HG03469 (cell line): ENCODE results near the gene ADD3.
"Not testable (repeated sequence)": the region's sequence is repeated elsewhere in the genome, so short reads cannot be mapped to it uniquely, and the experiment has no call there.

ENCODE experiments used
- ATAC-seq: cut with Tn5 transposase; IDR thresholded peaks from one replicate; pipeline ENCODE4 v1.9.1; 2021; ENCODE audit warnings: mild to moderate bottlenecking, moderate library complexity, moderate number of reproducible peaks; ENCODE audit not compliant: unreplicated experiment

ADD3 gene

DNA sequence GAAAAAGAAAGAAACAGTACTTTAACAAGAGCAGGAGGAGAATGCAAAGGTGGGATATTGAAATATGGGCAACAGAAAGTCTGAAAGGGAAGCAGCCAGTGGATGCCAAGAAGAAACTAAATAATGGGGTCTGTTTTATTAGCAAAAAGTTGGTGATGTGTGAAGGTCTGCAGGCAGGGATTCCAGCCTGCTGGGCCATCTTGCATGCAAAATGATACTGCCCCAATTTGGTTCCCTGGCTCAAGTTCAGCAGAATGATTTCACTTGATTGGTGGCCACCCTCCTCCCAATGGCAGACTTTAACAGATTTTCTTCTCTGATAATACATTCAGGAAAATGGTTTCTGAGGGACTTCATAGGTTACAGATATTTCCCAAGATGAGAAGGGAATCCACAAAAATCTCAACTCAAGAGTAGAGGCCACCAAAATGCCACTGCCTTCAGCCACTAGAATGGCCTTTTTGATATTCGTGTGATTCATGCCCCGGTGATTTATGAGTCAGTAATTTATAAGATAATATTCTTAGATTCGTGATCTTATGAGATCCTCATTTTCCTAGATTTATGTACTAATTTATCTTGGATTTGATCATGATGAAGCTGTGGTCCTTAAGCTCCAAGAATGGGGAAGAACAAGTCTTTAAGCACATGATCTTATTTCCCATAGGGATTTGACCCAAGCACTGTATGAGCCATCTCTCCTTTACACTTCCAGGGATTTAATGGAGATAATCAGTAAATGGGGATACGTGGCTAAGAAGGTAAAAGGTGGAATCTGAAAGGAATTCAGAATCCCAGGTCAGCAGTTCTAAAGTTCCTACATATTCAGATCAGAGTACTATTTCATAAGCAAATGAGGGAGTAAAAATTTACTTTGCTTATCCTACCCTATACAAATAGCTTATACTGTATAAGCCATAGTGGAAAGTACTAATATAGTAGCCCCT is 32.3 kb upstream of the ADD3 start:
- no peak for ATAC-seq

DNA sequence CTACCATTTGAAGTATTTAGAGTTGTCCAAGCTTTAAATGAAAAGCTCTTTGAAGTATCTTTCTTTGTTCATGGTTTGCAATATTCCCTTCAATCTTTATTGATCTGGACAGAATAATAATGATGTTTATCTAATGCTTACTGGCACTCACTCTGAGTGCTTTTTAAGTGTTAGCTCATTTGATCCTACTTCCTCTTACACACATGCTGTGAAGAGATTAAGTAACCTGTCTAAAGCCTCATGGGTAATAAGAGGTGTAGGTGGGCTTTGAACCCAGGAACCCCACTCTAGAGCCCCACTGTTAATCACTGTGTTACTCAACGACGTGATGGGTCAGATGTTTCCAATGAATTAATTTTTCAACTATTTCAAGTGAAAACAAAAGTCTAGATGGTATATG is 31.1 kb upstream of the ADD3 start:
- ATAC-seq: no peak

DNA sequence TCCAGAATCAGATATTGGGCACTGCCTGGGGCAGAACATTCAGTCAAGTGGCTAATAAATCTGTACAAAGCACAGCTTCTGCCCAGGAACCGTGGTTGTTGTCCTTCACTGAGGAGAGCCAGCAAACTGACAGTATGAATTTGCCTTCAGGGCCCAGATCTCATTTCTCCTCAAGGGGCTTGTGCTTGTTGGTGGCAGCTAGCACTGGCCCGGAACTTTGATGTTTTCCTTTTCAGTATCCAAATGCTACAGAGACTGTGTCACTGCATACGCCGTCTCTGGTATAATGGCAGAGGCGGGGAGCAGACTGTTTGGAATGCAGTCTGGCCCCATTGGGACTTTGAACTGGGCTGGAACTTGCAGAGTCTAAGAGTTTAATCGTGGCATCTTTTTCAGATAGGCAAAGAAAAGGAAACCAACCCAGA is 30.4 kb upstream of the ADD3 start:
- no peak for ATAC-seq

DNA sequence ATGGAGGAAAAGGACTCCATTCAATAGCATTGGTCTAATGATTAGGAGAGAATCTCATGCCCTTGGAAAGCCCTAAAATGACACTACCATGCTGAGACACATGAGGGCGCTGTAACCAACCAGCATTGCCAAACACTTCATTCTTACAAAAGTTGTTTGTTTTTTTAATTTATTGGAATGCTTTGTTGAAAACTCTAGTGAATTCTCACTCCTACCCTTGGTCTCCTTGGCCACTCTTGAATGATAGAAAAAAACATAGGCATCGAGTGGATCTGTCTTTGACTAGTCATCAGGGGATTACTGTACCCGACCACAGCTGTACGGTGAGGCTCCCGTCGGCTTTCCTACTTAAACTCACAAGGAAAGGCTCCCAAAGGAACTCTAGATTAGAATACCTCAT is 29.3 kb upstream of the ADD3 start:
- ATAC-seq: no peak

DNA sequence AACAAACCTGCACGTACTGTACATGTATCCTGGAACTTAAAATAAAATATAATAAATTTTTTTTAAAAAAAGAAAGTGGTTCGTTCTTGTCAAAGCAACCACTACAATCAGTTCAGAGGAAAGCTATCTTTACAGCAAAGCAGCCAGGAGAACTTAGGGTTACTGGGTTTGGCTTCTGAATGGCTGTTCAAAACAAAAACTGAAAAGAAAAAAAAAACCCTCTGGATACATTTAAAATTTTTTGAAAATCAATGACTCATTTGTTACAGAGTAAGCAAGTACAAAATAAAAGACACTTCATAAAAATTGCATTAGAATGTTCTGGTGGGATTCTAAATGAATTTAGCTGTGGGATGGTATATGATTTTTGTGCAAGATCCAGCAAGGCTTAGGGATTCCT is 28.6 kb upstream of the ADD3 start:
- ATAC-seq: no peak

DNA sequence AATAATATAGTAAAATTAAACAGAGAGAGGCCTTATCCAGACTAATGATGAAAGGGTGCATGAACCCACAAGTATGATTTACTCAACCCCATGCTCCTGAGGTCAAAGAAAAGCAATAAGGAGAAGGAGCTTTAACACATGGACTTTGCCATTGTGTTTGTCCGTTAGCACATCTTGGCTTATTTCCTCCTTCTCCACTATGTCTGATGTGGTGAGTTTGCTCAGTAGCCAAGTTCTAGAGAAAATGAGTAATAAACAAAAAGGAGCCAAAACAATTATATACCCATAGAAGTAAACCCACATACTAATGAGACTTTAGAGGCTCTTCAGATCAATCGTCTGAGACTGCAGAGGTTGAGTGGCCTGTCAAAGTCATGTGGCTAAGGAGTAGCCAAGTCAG is 26.1 kb upstream of the ADD3 start:
- no peak for ATAC-seq

DNA sequence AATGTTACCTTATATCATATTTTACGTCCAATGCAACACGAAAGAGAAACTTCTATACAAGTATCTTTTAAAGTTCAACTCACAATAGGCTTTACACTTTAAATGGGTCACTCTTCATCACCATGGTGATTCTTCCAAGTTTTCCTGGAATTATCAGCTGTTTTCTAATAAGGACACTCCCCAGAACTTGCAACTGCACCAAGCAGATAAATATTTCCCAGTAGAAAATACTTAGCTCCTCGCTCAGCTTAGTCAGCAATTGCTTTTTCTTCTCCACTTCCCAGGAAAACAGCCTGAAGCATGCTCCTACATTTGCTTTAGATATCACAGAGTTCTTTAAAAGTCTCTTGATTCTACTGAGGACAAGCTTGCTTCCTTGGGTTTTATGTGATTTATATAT is 25.7 kb upstream of the ADD3 start:
- no peak for ATAC-seq

DNA sequence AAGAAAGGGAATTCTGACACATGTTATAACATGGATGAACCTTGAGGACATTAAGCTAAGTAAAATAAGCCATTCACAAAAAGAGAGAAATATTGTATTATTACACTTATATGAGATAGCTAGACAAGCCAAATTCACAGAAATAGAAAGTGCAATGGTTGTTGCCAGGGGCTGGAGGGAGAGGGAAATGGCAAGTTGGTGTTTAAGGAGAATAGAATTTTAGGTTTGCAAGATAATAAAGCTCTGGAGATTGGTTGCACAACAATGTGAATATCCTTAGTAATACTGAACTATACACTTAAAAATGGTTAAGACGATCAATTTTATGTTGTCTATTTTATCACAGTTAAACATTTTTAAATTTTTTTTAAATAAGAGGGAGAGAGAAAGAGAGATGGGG is 25.0 kb upstream of the ADD3 start:
- ATAC-seq: no peak

DNA sequence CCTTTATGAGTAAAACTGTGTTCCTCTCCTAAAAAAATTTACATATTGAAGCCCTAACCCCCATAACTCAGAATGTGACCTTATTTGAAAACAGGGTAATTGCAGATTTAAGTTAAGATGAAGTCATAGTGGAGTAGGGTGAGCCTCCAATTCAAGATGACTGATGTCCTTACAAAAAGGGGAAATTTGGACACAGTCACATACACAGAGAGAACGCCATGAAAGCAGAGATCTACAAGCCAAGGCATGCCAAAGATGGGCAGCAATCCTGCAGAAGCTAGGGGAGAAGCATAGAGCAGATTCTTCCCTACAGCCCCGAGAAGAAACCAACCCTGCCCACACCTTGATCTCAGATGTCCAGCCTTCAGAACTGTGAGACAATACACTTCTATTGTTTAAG is 23.8 kb upstream of the ADD3 start:
- no peak for ATAC-seq

DNA sequence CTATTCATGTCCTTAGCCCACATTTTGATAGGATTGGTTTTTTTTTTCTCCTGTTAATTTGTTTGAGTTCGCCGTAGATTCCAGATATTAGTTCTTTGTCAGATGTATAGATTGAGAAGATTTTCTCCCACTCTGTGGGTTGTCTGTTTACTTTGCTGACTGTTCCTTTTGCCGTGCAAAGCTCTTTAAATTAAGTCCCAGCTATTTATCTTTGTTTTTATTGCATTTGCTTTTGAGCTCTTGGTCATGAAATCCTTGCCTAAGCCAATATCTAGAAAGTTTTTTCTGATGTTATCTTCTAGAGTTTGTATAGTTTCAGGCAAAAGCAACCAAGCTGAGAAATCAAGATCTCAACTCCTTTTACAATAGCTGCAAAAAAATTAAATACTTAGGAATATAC is 22.0 kb upstream of the ADD3 start:
- ATAC-seq: not testable (repeated sequence)

DNA sequence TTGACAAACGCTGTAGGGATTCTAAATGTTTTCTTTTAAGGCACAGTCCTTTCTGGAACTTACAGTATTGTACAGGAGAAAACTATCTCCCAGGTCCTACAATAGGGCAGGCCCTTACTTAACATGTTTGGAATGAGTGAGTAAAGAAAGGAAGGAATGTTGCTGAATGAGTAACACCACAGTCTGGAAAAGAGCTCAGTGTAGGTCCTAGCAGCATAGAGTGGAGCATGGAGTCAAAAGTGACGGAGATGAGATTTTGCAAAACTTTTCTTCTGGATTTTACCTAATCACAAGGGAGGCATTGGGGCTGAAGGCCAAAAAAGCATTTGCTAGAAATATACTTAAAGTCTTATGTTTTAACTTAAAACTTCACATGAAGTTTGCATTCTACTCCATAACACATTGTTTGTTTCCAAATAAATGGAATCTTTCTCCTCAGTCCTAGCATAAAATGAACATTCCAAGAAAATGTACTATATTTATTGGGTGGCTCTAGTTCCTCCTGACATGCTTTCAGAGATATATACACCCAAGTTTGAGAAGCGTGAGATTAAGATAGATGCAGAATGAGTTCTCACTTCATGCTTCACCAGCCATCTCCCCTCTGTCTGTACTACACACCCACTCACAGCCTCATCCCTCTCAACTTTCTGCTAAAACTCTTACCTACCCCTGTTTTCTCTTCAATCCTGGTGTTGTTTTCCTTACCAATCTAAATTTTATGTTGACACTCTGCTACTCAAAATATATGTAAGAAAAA is 20.2 kb upstream of the ADD3 start:
- ATAC-seq: no peak

DNA sequence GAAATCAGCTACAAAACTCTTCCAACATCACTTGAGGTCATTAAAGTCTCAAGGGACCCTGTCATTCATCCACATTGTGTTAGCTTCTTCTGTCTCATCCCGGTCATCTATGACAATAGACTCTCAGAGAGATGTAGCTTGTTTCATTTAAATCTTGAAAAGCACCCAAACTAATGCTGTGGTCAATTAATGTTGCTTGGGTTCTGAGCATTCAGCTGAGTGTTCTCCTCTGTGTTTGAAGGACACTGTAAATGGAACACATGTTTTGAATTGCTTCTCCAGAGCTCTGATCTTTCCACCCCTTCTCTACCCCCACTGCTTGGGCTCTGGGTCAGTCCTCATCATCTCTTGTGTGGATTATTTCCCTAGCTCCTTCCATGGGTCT is 19.6 kb upstream of the ADD3 start:
- ATAC-seq: no peak

DNA sequence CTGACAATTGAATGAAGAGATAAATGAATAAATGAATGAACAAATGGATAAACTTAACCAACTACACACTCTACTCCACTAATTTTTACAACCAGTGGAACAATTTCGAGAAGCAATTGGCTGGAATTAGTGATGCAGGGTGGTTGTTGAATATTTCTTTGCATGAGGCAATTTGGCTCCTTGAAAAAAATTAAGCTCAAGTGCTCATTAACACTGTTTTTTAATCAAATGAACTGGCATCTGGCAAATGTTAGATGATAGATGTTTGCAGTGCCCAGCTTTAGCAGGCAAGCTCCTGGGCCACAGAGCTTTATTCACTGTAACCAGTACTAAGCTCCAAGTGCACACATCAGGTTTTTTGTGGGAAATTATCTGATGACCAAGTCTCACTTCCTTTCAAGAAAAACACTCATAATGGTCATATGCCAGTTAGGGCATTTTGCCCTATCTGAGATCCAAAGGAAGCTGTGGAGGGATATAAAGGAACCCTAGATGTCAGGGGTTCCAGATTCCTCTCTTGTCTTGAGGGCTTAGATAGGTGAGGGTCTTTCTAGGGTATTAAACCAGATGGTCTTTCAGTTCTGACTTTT is 16.4 kb upstream of the ADD3 start:
- ATAC-seq: no peak

DNA sequence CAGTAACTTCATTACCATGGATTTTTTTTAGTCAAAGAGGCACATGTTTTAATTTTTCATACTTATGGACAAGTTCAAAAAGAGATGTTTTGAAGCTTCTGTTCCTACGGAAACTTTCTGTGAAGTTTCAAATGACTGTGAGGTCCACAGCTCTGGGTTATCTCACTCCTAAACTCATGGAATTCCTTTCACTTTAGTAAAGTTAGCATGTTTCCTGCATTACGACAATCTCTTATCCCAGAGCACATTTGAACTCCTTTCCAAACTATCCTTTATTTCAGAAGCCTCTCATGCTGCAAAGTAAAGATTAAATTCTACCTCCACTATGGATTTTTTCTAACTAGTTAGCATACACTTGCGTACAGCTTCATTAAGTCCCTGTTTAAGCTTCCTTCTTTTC is 15.3 kb upstream of the ADD3 start:
- ATAC-seq: no peak

DNA sequence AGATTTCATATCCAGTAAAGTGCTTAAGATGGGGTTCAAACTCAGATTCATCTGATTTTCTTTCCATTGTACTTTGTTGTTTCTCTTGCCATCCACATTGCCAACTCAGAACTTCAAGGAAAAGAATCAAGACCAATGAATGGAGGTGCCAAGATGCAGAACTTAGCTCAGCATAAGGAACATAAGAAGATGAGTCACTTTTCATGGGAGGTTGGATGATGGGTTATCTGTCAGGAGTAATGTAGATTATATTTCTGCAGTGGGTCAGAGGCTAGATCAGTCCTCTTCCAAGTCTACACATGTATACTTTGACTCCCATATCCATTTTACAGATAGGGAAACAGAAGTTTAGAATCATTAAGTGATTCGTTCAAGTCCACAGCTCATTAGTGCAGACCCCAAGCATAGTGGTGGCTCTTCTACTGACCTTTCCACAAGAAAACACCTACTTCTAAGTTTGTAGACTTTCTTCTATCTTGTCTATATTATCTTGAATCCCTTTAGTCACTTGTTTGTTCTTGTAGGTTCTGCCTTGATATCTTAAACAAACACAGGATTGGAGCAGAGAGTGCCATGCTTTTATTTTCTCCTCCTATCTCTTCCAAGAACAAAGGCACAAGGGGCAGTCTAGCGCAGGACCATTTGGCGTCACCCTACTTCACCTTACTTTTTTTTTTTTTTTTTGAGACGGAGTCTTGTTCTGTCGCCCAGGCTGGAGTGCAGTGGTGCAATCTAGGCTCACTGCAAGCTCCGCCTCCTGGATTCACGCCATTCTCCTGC is 14.0 kb upstream of the ADD3 start:
- no peak for ATAC-seq

DNA sequence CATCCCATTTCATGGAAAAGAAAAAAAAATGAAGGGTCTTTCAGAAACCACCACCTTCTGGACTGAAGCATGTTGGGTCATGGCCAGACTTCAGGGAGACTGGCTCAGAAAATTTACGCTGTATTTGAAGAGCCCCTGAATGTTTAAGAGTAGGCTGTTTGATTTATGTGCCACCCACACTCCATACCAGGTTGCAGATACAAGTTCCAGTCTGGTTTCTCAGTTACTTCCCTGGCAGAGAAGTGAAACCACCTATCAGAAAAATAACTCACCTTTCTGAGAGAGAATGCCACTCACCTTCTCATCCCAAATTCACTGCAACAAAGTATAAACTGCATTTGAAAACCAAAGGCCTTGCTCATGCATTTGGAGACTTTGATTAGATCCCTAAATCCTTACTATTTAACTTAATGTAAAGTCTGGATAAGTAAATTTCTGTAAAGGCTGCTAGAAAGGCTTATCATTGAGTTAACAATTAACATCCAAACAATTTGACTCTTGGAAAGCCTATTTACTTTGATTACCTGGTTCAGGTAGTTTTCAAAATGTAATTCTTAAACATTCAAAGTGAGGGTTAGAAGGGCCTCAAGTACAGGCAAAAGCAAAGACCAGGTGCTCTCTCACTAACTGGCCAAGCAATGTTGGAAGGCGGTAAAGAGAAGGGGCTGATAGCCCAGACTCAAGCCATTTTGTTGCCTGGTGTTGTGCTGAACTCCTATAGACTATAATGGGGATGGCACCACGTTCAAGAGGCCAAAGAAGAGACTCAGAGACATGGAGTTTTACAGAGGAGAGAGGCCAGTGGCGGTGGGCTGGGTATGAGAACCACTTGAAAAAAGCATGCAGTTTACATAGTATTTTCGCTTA is 12.8 kb upstream of the ADD3 start:
- ATAC-seq: no peak

DNA sequence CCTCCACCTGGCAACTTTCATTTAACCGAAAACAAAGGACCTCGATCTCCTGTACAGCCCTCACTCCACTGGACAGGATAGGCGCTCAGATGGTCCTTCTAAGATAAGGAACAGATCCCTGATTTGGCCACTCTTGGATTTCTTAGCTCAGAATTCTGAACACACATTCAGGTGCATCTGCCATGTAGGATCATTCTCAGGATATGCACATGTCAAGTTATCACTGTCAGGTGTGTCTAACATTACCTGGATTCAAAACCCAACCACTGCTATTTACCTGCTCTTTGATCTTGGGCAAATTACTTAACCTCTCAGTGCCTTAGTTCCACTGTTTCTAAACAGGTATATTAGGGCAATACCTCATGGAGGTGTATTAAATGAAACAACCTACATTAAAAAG is 12.2 kb upstream of the ADD3 start:
- ATAC-seq: no peak

DNA sequence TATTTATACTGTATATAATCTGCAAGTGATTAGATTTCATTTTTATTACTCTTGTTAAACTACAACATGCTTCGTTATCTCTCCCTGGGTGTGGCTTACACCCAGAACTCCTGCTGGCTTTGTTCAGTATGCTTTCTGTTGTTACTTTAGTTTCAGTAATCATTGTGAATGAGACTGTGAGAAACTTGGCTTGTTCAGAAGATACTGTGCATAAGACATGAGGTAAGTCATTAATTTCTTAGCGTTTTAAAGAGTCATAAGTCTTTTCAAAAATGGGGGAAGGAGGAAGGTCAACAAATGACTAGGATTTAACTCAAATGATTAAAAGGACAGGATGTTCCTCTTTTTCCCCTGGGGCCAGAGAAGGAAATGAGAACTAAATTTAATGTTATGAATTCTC is 11.6 kb upstream of the ADD3 start:
- peak; percentile 58 for ATAC-seq

DNA sequence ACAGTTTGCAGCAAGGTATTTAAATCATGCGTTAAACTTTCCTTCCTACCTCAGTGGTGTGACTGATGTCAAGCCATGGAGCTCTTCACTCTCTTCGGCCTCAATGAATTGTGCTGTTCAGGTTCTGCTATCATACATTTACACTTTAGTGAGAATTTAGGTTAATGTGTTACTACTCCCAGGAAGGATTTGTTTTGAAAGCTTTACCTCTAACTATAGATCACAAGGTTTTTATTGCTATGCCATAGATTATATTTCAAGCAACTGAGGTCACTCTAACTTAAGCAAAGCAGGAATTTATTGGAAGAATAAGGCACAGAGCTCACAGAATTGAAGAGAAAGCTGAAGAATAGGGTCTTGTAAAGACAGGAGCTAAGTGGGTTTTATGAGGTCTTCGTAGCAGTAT is 11.0 kb upstream of the ADD3 start:
- ATAC-seq: peak; percentile 24

DNA sequence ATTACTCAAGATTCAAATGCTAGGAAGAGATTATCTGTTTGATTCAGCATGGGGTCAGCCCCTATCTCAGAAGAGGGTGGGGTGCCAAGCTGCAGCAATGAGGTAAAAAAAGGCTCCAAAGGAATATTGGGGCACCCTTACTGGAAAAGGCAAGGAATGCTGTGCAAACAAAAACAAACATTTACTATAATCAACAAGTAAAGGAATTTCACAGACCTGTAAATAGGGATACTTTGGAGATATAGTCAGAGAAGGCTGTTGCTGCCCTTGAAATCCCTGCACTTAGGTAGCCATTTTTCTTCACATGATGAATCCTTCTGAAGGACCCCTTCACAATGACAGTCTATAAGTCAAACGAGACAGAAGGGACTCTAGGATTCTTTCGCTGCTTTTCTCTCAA is 10.6 kb upstream of the ADD3 start:
- no peak for ATAC-seq
